Lower leg skin (tissue), 3 donors: ENCODE measurements around the gene PGF.

Experiments
- CTCF ChIP-seq, 3 donors: fragments of 450-650 bp; IDR thresholded peaks; one replicate each; pipeline ENCODE4 v1.5.1; 2016; ENCODE audit warnings: antibody characterized with exemption in 3 of 3, mild to moderate bottlenecking in 3 of 3, moderate library complexity in 2 of 3
- POLR2A ChIP-seq, 2 donors: fragments of 450-650 bp; IDR thresholded peaks; one replicate each; pipeline ENCODE4 v1.6.1; 2016 to 2017; ENCODE audit warnings: antibody characterized with exemption in 2 of 2, mild to moderate bottlenecking in 1 of 2, moderate library complexity in 1 of 2

GRCh38 chr14:74956027-74956279 is 556 bp upstream of the PGF start:
- TF ChIP-seq CTCF (IDR thresholded peaks at IDR 0.05), result no peak
- no peak for TF ChIP-seq POLR2A (IDR thresholded peaks at IDR 0.05)
